NAMALWA (cell line): ENCODE results near the gene TRPC4.

ENCODE experiments used
- DNase-seq: peaks from one replicate; pipeline ENCODE4 v3.0.0-alpha.2; 2015; ENCODE audit warnings: low spot score

TRPC4 gene

DNA sequence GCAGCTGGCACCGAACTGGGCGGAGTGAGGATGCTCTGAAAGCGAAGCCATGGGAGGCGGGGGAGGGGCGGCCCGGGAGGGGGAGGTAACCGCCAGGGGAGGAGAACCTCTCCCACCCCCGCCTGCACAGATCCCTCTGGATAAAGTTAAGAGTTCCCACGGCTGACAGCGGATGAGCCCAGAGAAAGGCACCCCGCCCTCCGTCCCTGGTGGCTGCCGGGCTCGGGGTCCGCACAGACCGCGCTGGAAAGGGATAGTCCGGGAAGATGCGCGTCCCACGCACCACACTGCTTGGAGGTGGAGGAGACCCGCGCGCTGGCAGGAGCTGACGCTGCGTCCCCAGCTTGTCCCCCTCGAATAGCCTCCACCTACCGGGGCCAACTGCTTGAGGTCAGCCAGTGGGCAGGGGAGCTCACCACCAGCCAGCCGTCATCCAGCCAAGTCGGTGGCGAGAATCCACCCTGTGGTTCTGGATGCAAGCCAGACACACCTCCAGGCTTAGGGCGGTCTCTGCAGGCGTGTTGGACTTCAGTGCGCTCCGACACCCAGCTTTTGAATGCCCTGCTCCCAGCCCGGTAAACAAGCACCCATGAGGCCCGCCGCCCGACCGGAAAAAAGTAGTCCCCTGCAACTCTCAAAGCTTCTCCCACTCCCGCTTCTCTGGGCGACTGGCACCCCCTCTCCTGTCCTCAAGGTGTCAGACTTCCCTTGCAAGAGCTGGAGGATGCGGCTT lies at the start of gene TRPC4:
Gene TRPC4 (minus strand): TSS at position 17 of the 733 bp plus-strand sequence. CDS start 86,439 bp downstream, outside the sequence.
- no peak for DNase-seq

DNA sequence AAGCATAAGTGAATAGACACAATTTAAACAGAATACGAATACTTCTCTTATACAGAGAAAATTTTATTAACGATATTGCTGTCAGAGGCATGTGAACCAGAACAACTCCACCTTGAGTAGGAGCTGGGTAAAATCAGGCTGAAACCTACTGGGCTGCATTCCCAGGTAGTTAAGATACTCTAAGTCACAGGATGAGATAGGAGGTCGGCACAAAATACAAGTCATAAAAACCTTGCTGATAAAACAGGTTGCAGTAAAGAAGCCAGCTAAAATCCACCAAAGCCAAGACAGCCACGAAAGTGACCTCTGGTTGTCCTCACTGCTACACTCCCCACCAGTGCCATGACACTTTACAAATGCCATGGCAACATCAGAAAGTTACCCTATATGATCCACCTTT lies 49.2 kb upstream of the TRPC4 start:
- no peak for DNase-seq

DNA sequence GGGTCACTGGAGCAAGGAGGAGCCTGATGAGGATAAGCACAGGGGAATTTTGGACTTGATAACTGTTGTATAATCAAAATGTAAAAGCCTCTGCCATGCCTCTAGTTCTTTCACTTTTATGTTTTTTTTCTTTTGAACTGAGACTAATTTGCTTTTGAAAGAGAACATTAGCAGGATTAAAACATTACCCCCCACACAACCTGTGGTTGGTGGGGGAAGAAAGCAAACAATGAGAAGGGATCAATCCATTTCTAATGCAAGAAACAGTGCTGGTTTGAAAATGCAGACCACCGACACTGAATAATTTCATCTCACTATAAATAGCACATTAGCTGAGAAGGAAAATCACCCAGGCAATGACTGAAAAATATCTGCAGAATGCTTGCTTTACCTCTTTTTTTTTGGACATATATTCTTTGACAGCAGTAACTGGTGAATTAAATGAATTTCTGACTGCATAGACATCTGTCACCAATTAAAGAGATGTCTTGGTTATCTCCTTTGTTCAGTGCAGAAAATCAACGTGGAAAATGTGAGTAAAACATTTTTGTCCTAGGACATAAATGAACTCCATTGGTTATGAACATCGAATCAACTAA lies 48.6 kb upstream of the TRPC4 start:
- DNase-seq, result no peak

DNA sequence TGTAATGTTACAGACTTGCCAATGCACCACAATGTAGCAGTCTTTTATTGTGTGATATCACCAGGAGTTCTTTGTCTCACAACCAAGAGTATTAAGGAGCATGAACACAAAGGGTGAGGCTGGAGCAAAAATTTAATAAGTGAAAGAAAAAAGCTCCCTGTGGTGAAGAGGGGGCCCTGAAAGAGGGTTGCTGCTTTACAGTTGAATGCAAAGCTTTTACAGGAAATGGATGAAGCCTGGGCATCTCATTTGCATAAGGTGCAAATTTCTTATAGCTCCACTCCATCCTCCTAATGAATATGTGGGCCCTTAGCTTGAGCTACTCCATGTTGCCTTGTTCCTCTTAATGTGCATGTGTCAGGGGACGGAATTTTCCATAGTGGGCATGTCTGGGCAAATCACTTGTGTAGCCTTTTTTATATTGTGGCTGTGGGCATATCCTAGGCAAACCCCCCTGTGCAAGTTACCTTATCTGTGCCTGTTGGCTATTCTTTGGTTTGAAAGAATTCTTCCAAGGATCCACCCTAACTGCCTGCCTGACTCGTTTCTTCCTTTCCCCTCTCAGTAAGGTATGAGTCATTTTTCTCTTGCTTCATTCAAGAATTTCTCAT lies 45.3 kb upstream of the TRPC4 start:
- DNase-seq, result no peak

DNA sequence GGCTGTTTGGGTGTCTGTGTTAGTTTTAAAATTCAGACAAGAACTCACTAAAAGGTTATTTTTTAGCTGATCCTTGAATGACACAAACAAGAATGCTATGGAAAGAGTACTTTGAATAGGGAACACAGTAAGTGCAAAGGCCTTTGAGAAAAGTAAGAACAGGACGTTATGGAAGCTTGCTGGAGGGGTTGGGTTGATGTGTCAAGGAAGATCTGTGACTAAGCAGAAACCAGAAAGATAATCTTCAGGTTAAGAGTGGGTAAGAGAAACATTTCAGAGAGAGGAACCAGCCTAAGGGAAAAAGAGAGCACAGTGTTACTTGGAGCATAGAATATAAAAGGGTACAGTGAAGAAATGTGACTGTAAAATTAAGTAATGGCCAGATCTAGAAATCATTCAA lies 41.2 kb upstream of the TRPC4 start:
- DNase-seq, result no peak

DNA sequence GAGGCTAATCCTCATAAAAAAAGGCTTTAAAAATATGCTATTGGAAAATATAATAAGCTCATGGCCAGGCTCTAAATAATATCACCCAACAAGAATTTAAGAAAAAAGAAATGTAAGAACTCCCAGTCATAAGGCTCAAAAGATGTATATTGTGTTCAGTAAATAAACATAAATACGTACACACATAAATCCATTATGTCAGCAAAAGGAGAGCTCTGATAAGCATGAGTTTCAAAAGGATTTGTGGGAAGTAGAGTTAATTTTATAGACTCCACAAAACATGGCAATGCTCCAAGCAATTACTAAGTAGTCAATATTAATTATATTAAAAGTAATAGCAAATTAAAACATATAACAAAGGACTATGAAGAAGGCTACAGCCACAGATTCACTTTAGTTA lies 37.3 kb upstream of the TRPC4 start:
- no peak for DNase-seq

DNA sequence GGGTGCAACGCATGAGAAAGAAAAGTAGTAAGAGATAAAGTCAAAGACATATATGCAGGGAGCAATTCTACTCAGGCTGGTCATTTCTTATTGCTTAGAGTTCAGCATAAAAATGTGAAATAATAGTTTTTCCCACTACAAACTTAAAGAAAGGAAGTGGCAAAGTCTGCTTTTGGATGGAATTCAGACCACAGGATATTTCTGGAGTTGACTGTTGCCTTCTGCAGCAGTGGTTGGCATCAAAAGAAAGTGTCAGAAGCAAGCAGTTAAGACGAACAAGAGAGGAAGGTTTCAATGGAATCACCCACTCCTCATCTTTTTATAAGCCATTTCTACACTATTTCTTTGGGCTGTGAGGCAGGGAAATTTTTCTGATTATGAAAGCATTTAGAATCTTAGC lies 36.2 kb upstream of the TRPC4 start:
- DNase-seq, result no peak

DNA sequence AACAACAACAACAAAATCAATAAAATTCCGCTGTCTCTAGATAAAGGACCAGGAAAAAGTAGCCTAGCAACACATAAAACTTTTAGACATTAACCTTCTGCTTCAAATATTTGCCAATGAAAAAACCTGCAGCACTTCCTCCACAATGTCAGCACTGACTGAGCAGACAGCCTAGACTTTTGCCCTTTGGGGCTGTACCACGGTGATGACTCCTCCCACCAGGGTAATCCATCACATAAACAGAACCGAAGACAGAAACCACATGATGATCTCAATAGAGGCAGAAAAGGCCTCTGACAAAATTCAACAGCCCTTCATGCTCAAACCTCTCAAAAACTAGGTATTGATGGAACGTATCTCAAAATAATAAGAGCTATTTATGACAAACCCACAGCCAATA lies 30.2 kb upstream of the TRPC4 start:
- no peak for DNase-seq

DNA sequence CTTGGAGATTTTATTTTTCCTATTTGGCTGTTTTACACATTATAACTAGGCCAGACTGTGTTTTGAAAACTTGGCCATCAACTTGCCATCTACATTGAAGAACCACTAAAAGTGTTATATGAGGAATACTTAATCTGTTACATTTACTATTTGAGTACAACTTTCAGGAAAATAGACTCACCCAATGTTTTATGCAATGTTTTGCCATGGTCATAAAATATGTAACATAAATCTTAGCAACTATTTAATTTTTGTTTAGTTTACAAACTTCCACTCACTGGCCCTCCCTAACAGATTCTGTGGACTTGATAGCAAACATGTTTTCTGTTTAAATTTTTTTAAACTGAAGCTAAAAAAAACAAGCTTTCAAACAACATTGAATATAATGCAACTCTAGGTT lies 23.7 kb upstream of the TRPC4 start:
- no peak for DNase-seq

DNA sequence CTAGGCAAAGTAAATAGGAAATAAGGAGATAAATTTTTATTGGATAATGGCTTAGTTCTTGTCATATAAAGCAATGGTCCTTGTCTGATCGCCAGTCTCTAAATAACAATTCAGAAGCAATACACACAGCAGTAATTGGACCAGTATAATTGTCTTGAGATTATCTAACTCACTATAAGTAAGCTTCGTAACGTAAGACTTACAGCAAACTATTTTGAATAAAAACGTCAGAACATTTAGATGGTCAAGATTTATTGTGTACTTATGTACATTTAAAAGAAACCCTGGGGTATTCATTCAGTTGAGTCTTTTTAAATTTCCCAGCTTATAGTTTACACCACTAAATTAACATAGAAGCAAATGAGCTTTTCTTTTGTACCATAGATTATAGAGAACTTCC lies 20.2 kb upstream of the TRPC4 start:
- DNase-seq, result no peak

DNA sequence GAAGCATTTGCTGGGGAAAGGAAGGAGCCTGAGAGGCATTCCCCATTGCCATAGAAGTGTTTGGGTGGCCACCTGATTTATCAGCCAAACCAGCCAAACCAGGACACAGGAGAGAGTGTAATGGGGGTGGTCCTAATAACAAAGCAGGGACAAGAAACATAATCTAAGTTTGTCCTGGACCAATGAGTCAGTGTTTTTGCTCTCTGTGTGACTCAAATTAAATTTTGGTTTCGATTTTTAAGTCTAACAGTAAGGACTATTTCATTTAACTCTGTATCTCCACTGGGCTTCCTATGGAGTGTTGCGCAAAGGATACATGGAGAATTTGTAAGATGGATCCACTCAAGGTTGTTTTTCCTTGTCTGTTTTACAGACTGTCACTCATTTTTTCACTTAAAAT lies 19.5 kb upstream of the TRPC4 start:
- no peak for DNase-seq

DNA sequence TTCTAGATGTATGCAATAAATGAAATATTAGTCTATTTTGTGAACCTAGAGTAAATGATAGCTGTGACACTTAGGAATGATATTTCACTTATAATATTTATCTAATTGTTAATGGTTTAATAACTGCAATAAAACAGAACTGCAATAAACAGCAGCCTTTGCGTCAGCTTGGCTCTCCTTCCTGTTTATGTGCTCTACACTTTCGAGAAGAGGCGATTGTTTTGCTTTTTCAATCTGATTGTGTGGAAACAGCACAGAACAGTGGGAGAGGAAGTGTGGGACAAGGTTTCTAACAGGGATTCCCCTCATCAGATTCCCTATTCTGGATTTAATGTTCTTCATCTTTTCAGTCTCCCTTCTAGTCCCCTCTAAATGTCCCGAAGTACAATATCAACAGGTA lies 17.3 kb upstream of the TRPC4 start:
- DNase-seq, result no peak

DNA sequence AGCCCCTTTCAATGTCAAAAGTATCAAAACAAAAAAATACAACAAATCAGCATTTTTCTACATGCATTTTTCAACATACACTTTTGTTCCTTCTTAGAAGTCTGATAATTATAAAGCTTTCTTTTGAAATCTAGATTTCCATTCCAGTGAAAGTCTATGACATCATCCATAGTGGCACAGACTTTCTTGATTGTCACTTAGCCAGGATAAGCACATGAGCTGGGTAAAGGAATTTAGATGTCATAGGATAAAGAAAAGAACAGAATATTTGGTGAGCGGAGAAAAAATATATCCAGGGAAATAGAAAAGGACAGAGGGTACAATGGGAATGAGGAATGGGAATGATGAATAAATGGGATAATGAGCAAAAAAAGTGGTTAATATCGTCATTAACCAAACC lies 15.1 kb upstream of the TRPC4 start:
- no peak for DNase-seq

DNA sequence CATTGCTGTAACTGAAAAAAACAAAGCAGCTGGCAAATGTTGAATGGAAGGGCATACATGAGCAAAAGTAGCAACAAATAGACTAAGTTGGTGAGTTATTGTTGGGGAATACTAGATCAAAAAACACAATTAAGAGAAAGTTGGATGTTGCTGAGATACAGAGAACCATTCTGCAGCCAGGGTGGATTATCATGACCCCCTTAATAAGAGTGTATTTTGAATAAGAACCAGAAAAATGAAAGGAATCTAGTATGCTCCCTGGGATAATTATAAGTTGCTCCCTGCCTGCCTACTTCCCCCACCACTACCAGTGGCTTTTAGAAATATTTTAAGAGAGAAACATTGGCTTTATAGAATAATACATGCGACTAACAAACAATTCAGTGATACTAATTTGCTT lies 14.5 kb upstream of the TRPC4 start:
- no peak for DNase-seq

DNA sequence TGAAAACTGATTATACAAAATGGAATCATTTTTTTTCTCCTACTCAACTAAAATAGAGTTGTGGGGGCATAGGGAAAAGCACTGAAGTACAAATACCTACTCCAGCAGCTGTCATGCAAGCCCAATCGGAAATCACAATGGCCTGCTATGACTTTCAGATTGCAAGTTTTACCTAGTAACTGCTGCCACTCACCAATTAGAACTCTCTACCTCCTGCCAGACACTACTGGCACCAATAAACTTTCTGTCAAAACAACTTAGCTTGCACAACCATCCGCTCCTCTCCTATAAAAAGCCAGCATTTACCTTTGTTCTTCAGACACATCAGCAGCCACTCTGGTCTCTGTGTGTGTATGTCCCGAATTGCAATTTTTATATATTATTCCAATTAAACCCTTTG lies 9.3 kb upstream of the TRPC4 start:
- DNase-seq, result no peak

DNA sequence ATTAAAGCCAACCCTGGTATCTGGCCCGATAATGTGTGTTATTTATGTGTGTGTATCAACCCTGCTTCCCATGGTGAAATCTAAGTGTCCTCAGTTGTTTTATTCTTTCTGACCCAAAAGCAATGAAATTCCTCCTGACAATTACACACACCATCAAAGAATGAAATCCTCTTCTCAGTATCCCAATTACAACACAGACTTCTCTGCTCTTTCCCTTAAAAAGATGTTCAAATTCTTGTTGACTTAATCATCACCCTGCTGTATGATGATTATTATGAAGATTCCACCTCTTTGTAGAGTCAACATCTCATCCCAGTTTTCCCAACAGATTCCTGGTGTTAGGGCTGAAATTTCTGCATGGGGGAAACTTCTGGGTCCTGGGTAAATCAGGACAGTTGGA lies 8.9 kb upstream of the TRPC4 start:
- DNase-seq, result no peak

DNA sequence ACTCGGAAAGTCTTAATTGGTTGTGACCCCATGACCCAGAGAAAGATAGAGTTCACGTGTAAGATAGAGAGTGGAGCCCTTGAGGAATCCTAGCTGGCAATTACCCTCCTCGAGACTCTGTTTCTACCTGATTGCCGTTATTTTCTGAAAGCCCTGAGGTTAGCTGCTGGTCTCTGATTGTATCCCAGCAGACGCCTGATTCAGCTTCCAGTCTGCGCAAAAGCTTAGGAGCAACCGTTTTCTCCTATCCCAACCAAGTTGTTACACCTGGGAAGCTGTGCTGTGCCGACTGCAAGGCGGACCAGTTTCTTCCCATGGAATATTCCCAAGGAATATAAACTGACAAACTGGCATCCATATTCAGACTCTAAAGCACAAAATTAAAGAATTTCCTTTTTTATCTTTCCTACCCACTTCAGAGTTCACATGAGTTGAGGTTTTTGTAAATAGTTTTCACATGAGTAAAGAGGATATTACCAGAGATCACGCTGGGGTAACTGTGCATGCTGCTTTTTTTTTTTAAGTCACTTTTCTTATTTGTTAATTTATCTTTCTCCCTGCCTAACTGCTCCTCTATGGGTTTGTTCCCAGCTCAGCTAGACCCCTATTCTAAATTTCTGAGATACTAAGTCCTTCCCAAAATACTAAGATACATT lies 1.5 kb upstream of the TRPC4 start:
- no peak for DNase-seq

DNA sequence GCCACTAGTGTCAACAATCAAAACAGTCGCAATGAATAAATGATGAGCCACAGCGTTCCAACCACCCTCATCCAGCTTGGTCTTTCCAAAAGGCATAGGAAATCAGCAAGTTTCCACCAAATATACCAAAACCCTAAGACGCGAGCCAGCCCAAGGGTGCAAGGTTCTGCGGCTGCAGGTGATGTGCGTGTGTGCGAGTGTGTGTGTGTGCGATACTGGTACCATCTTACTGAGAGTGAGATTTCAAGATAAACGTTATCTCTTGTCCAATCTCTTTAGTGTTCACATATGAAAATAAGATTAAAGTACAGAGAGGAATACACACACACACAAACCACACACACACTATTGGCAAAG lies 895 bp upstream of the TRPC4 start:
- no peak for DNase-seq

DNA sequence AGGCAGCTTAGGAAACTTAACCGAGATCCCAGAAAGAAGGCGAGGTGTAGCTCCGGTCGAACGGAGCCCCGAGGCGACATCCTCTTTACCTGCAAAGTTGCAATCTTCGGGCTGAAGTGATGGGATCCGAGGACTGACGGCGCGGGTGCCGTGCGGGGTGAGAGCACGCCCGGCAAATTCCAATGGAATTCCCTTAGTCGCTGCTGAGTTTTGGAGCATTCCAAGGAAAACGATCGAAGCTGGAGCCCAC lies 141 bp downstream of the TRPC4 start:
- no peak for DNase-seq

DNA sequence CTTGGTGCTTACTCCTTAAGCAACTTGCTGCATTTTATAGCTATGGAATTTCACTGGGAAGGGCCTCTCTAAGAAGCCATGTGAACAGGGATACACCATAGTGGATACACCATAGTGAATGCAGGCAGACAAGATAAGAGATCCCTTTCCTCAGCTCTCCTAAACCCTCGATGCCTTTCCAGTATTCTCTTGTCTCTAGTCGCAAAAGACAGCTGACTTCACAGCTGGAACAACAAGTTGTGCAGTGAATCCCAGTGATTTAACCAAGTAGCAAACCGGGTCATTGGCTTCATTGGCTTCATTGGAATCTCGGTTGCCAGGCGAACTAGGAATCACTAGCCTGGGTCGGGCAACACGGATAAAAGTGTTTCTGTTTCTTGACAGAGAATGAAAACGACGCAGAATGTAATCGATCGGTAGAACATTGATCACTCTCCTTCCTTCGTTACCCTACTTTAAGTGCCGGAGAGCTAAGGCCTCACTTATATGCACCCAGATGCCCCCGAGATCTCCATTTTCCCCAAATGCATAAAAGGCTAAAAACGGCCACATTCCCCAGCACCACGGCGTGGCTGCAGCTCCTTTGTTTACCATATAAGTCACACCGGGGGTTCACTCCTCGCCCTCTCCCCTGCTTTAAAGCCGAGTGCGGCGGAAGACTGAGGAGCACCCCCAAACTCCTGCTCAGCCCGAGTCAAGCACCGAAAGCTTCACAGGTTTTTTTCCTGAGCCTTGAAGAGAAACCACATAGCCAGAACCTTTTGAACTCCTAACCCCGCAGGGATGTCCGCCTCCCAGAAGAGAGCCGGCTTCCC lies 674 bp downstream of the TRPC4 start:
- no peak for DNase-seq

DNA sequence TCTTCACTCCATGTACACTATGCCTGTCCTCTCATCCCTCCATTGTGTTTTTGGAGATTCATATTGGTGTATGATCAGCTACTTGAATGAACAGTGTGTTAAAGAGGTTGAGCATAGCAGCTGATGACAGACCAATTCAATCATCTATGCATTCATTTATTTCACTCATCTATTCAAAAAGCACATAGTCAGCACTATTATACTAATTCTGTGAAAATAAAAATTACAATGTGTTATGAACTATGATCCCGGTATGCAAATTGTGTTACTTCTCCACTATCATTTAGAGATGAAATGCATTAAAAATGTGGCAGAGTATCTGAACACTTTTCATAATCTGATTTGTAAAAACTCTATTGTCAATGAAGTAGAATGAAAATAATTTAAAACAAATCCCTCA lies 5.9 kb downstream of the TRPC4 start:
- no peak for DNase-seq

DNA sequence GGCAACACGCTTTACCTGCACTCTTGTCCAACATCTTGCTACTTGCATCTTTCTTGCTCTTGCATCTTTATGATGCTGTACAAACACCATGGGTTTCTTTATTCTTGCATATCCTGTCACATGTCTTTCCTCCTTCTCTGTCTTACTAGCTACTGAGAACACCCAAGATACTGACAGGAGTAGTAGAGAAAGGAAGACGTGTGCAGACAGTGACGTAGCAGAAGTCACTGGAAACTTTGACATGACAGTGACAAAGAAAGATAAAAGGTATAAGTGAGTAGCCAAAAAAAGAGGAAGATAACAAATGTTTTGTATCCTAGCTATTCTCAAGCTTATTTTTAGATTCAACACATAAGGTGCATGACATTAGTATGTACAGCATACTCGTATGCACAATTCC lies 34.2 kb downstream of the TRPC4 start:
- DNase-seq, result peak; percentile 76

DNA sequence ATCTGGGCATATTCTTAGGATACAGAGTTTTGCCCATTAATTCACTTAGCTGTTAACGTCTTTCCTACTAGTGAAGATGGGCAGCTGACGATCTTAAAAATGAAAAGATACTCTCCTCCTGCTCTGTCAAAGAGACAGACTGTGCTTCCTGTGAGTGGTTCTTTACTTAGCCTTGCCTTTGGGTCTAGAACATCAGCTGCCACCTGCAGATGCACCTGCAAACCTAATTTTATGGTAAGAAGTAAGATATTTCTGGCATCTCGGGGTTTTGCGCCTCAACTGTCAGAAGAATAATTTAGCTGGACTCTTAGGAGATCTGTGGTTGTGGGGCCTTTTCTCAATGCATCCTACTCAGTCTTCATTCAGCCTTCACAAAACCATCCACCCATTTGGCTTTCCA lies 36.2 kb downstream of the TRPC4 start:
- peak; percentile 85 for DNase-seq
